ENCODE measurements around the gene FBN1. TPM values are rescaled to one million over a fixed set of nuclear protein-coding genes. Genes with fewer than 3 reads are reported as not detected.

FBN1 gene
- total RNA-seq, 1 experiment from 2014 or later, result 5.2 TPM

GRCh38 chr15:48636511-48636910 lies 9.0 kb downstream of the FBN1 start (continued):
- TF ChIP-seq ZNF425 (CRISPR knock-in tag; conservative IDR thresholded peaks at IDR 0.05) (no peak), ERG (CRISPR knock-in tag; IDR thresholded peaks at IDR 0.05) (no peak), AR (CRISPR knock-in tag; IDR thresholded peaks at IDR 0.05) (no peak), E2F1 (CRISPR knock-in tag; IDR thresholded peaks at IDR 0.05) (no peak), FOXK1 (CRISPR knock-in tag; IDR thresholded peaks at IDR 0.05) (no peak), GTF2I (CRISPR knock-in tag; conservative IDR thresholded peaks at IDR 0.05) (no peak), USF2 (CRISPR knock-in tag; IDR thresholded peaks at IDR 0.05) (no peak)

GRCh38 chr15:48634893-48635292 lies 10.6 kb downstream of the FBN1 start:
- peaks cover 18% of the 10 kb centered on the region for H3K4me1 Mint-ChIP-seq
- H3K27ac Mint-ChIP-seq, result no peak overlapping the region
- POLR2A ChIA-PET, result no interaction called here
- no peak for DNase-seq (ENCODE audit: low spot score)
- no peak overlapping the region for H3K4me3 Mint-ChIP-seq
- no peak for ATAC-seq
- no peaks in the 10 kb centered on the region for H3K9me3 Mint-ChIP-seq
- no peaks in the 10 kb centered on the region for H3K27me3 Mint-ChIP-seq (ENCODE audit: low read depth)
- no peaks in the 10 kb centered on the region for H3K36me3 Mint-ChIP-seq
- CTCF ChIA-PET, result no interaction called here
- no peak for TF ChIP-seq TCF7 (CRISPR knock-in tag; IDR thresholded peaks at IDR 0.05; ENCODE audit: low read depth)
- TF ChIP-seq ZBTB21 (CRISPR knock-in tag; IDR thresholded peaks at IDR 0.05; ENCODE audit: borderline replicate concordance), result no peak
- no peak for TF ChIP-seq ELF4 (CRISPR knock-in tag; IDR thresholded peaks at IDR 0.05; ENCODE audit: low read depth)
- no peak for TF ChIP-seq RORB (CRISPR knock-in tag; IDR thresholded peaks at IDR 0.05)
- no peak for TF ChIP-seq IRF2 (CRISPR knock-in tag; IDR thresholded peaks at IDR 0.05; ENCODE audit: borderline replicate concordance, low read depth)
- no peak for TF ChIP-seq FOXJ3 (CRISPR knock-in tag; IDR thresholded peaks at IDR 0.05; ENCODE audit: borderline replicate concordance)
- TF ChIP-seq TEAD4 (CRISPR knock-in tag; IDR thresholded peaks at IDR 0.05), result no peak
- no peak for TF ChIP-seq RELA (CRISPR knock-in tag; IDR thresholded peaks at IDR 0.05; ENCODE audit: borderline replicate concordance)
- no peak for TF ChIP-seq ESRRA (CRISPR knock-in tag; IDR thresholded peaks at IDR 0.05; ENCODE audit: borderline replicate concordance)
- no peak for TF ChIP-seq JUN (CRISPR knock-in tag; IDR thresholded peaks at IDR 0.05)
- no peak for TF ChIP-seq ZNF317 (CRISPR knock-in tag; IDR thresholded peaks at IDR 0.05; ENCODE audit: borderline replicate concordance, low read depth)
- TF ChIP-seq JAZF1 (CRISPR knock-in tag; IDR thresholded peaks at IDR 0.05), result no peak
- TF ChIP-seq CREB1 (CRISPR knock-in tag; IDR thresholded peaks at IDR 0.05), result no peak
- no peak for TF ChIP-seq GRHL2 (CRISPR knock-in tag; IDR thresholded peaks at IDR 0.05; ENCODE audit: insufficient replicate concordance, severe bottlenecking)
- no peak for TF ChIP-seq PRRX2 (CRISPR knock-in tag; IDR thresholded peaks at IDR 0.05)

Measured in WTC11 (cell line).